PC-3 (cell line): Measurements from ENCODE around the gene TMOD2. TPM values are rescaled to one million over a fixed set of nuclear protein-coding genes. Genes with fewer than 3 reads are reported as not detected.

Source experiments
- ATAC-seq: fragments of 200-7000 bp; cut with Tn5 transposase; 2 replicates; pipeline ENCODE4 v1.9.1; 2020; ENCODE audit warnings: mild to moderate bottlenecking, moderate library complexity
- BruUV-seq: library from RNA; stranded (reverse); fragments of 400-500 nt; replicated peaks from 2 replicates; lab custom pipeline; 2021; lab: Mats Ljungman, UMichigan
- CTCF ChIA-PET: fragments of 300-600 bp; sonication (Branson Sonifier 250); formaldehyde crosslinking; loops from one replicate; lab custom pipeline; 2022; ENCODE audit warnings: antibody characterized with exemption; lab: Charles Lee
- POLR2A ChIA-PET: fragments of 300-600 bp; sonication (Branson Sonifier 250); formaldehyde crosslinking; loops from one replicate; lab custom pipeline; 2022; ENCODE audit warnings: antibody characterized with exemption; ENCODE audit not compliant: unreplicated experiment; lab: Charles Lee
- DNase-seq: peaks from one replicate; pipeline ENCODE4 v3.0.0-alpha.2; 2015
- H2AFZ ChIP-seq: fragments of 300-600 bp; sonication (generic); 2 replicates; pipeline ENCODE4 v1.6.0; 2016; ENCODE audit warnings: antibody characterized with exemption, low read length
- H3F3A ChIP-seq: fragments of 300-600 bp; sonication (generic); one replicate; pipeline ENCODE4 v1.6.0; 2017; ENCODE audit warnings: antibody characterized with exemption, low read length, control low read depth, mild to moderate bottlenecking; ENCODE audit not compliant: unreplicated experiment
- H3K27ac ChIP-seq: fragments of 300-600 bp; sonication (generic); 2 replicates; pipeline ENCODE4 v1.5.1; 2016; ENCODE audit warnings: mild to moderate bottlenecking, low read length
- H3K27me3 ChIP-seq: fragments of 300-600 bp; sonication (generic); 2 replicates; pipeline ENCODE4 v1.6.1; 2016; ENCODE audit warnings: low read length, mixed read lengths
- H3K36me3 ChIP-seq: fragments of 300-600 bp; sonication (generic); 2 replicates; pipeline ENCODE4 v1.6.1; 2016; ENCODE audit warnings: low read depth, mixed run types, low read length, mixed read lengths
- H3K4me1 ChIP-seq: fragments of 300-600 bp; sonication (generic); 2 replicates; pipeline ENCODE4 v1.5.1; 2016; ENCODE audit warnings: low read length; ENCODE audit not compliant: insufficient read depth
- H3K4me2 ChIP-seq: fragments of 300-600 bp; sonication (generic); 2 replicates; pipeline ENCODE4 v1.6.0; 2016; ENCODE audit warnings: low read length
- H3K4me3 ChIP-seq: fragments of 300-600 bp; sonication (generic); 2 replicates; pipeline ENCODE4 v1.5.1; 2016; ENCODE audit warnings: mild to moderate bottlenecking, low read length, mixed read lengths
- H3K79me2 ChIP-seq: fragments of 300-600 bp; sonication (generic); 2 replicates; pipeline ENCODE4 v1.6.1; 2017; ENCODE audit warnings: low read length, mixed read lengths
- H3K9ac ChIP-seq: fragments of 300-600 bp; sonication (generic); 2 replicates; pipeline ENCODE4 v1.6.0; 2016; ENCODE audit warnings: mild to moderate bottlenecking, low read length
- H3K9me2 ChIP-seq: fragments of 300-600 bp; sonication (generic); replicated peaks from 2 replicates; pipeline ENCODE4 v1.6.1; 2016; ENCODE audit warnings: mixed run types, low read length, mixed read lengths
- H3K9me3 ChIP-seq: fragments of 300-600 bp; sonication (generic); 2 replicates; pipeline ENCODE4 v1.6.1; 2016; ENCODE audit warnings: low read length, mixed read lengths
- H4K20me1 ChIP-seq: fragments of 300-600 bp; sonication (generic); 2 replicates; pipeline ENCODE4 v1.6.1; 2016; ENCODE audit warnings: low read length, mixed read lengths
- CTCF ChIP-seq: fragments of 300-600 bp; sonication (generic); conservative IDR thresholded peaks from 2 replicates; pipeline ENCODE4 v1.5.1; 2017; ENCODE audit warnings: antibody characterized with exemption, low read depth, mild to moderate bottlenecking, low read length
- EZH2 ChIP-seq: fragments of 300-600 bp; sonication (generic); IDR thresholded peaks from one replicate; pipeline ENCODE4 v1.6.1; 2017; ENCODE audit warnings: antibody characterized with exemption, mild to moderate bottlenecking, low read length; ENCODE audit not compliant: unreplicated experiment
- EZH2phosphoT487 ChIP-seq: fragments of 300-600 bp; sonication (generic); IDR thresholded peaks from 2 replicates; pipeline ENCODE4 v1.6.1; 2018; ENCODE audit warnings: mild to moderate bottlenecking, antibody characterized with exemption, low read length, borderline replicate concordance
- intact Hi-C: fragments of 100-400 bp; cut with micrococcal nuclease; formaldehyde crosslinking; loops from 2 replicates; pipeline ENCODE4 v1.9.0; 2023
- total RNA-seq: library from RNA; depleted of rRNA; stranded (reverse); fragments of >200 nt; gene quantifications from 2 replicates; pipeline ENCODE4 v1.2.3, GENCODE V29; 2014

The TMOD2 gene
- total RNA-seq, 1 experiment from 2014 or later, result 0.95 TPM

GRCh38 chr15:51793521-51794305 lies 42.3 kb downstream of the TMOD2 start:
- intact Hi-C loops, result no loop called here
- CTCF ChIA-PET, result no interaction called here
- POLR2A ChIA-PET, result no interaction called here
- H3K9ac ChIP-seq, result no peak overlapping the region
- peaks cover 18% of the 10 kb centered on the region for H3K4me1 ChIP-seq
- no peak overlapping the region for H3K27ac ChIP-seq
- no peaks in the 10 kb centered on the region for H3K9me3 ChIP-seq
- no peak overlapping the region for H3K4me2 ChIP-seq
- peak; percentile 19 for DNase-seq
- ATAC-seq, result peak; percentile 66
- no peaks in the 10 kb centered on the region for H3F3A ChIP-seq
- no peak overlapping the region for H2AFZ ChIP-seq
- H3K9me2 ChIP-seq, result no peaks in the 10 kb centered on the region
- no peaks in the 10 kb centered on the region for H3K27me3 ChIP-seq
- no peaks in the 10 kb centered on the region for H3K79me2 ChIP-seq
- no TSS peak for BruUV-seq
- TF ChIP-seq EZH2 (no peak), CTCF (no peak), EZH2phosphoT487 (no peak)
- H3K36me3 ChIP-seq, result no peaks in the 10 kb centered on the region
- no peaks in the 10 kb centered on the region for H4K20me1 ChIP-seq
- no peak overlapping the region for H3K4me3 ChIP-seq

- peak overlapping the region; percentile 62 for H3K4me2 ChIP-seq
- H3K9me2 ChIP-seq, result no peaks in the 10 kb centered on the region
- H3K36me3 ChIP-seq, result no peaks in the 10 kb centered on the region
- H3K4me3 ChIP-seq, result no peak overlapping the region
- H3K4me1 ChIP-seq, result peaks cover 18% of the 10 kb centered on the region
- H4K20me1 ChIP-seq, result no peaks in the 10 kb centered on the region
- ATAC-seq (peak; percentile 72), DNase-seq (peak; percentile 57)
- 0 out of 2 replicates have a peak overlapping the region, but pooled peaks have one; percentile 50 for H2AFZ ChIP-seq
- H3K9me3 ChIP-seq, result no peaks in the 10 kb centered on the region
- H3K79me2 ChIP-seq, result no peaks in the 10 kb centered on the region
- POLR2A ChIA-PET, result no interaction called here
- CTCF ChIA-PET, result no interaction called here
- no peak overlapping the region for H3K9ac ChIP-seq
- BruUV-seq, result TSS peak; percentile 80
- H3K27ac ChIP-seq, result 0 out of 2 replicates have a peak overlapping the region, but pooled peaks have one; percentile 5
- intact Hi-C loops, result loop anchor here (5.0 kb wide), 1 partner anchor 35 kb away; no protein-coding TSS in a partner anchor
- TF ChIP-seq EZH2phosphoT487, result no peak
- no peak for TF ChIP-seq EZH2
- no peak for TF ChIP-seq CTCF
- H3K27me3 ChIP-seq, result no peaks in the 10 kb centered on the region
- H3F3A ChIP-seq, result no peaks in the 10 kb centered on the region
Measured at GRCh38 chr15:51796847-51797401, 45.5 kb downstream of the TMOD2 start.
